Left cardiac atrium (tissue), 4 donors: ENCODE results near the gene TRIM41. TPM values are rescaled to one million over a fixed set of nuclear protein-coding genes. Genes with fewer than 3 reads are reported as not detected.

ENCODE experiments used
- ATAC-seq, 2 donors: fragments of 200-7000 bp; cut with Tn5 transposase; one replicate each; pipeline ENCODE4 v1.9.1; 2020; ENCODE audit warnings: mild to moderate bottlenecking in 2 of 2, moderate library complexity in 2 of 2
- DNase-seq: peaks from one replicate; pipeline ENCODE4 v3.0.0-alpha.2; 2020
- intact Hi-C, 2 donors: fragments of 100-400 bp; cut with DNase I; formaldehyde crosslinking; loops; one replicate each; pipeline versions ENCODE4 v1.14.1 to v1.15.1; 2022 to 2023
- total RNA-seq, 2 donors: library from RNA; stranded (reverse); fragmentation: NEBNext Ultra II Directional; extraction: Animal tissue kit (Norgen Biotek cat#: 25700); gene quantifications; one replicate each; pipeline ENCODE4 v1.2.1, GENCODE V29; 2021
- donor health status: DM: no; HTN: yes; CAD: no.
- donor health status: DM: no; HTN: yes; CAD: no; lungs with severe emphysema.
- donor health status: DM: yes; HTN: yes; CAD: no.
- donor health status: Dilated cardiomyopathy.

TRIM41 gene
- total RNA-seq, 2 donors from 2014 or later: 17.1 to 19.1 TPM

- intact Hi-C loops: no loop called here
- ATAC-seq (no peak), DNase-seq (no peak)
Measured at GRCh38 chr5:181221105-181221791, 1.8 kb upstream of the TRIM41 start.

GRCh38 chr5:181221792-181222629 lies 1.1 kb upstream of the TRIM41 start:
- ATAC-seq: peak; percentile 62 to 67
- DNase-seq: peak; percentile 90
- intact Hi-C loops: loop anchor here (1.0 to 2.0 kb wide), 3 partner anchors 23 to 31 kb away; no protein-coding TSS in a partner anchor

GRCh38 chr5:181222630-181223057 lies 437 bp upstream of the TRIM41 start:
- peak; percentile 5 to 9 for ATAC-seq
- no peak for DNase-seq
- intact Hi-C loops: loop anchor here (1.0 to 2.0 kb wide), 3 partner anchors 22 to 32 kb away; no protein-coding TSS in a partner anchor

GRCh38 chr5:181223729-181224389 lies 778 bp downstream of the TRIM41 start:
- ATAC-seq: peak; percentile 2 to 4

GRCh38 chr5:181224390-181225229 lies 1.5 kb downstream of the TRIM41 start:
- ATAC-seq (no peak), DNase-seq (no peak)
- intact Hi-C loops: no loop called here

More at GRCh38 chr5:181223729-181224389, 778 bp downstream of the TRIM41 start:
- DNase-seq: peak; percentile 76
- intact Hi-C loops: loop anchor here (2.0 kb wide), 2 partner anchors 21 to 33 kb away; no protein-coding TSS in a partner anchor

- ATAC-seq: no peak
- intact Hi-C loops: no loop called here
Measured at GRCh38 chr5:181229996-181230395, 6.9 kb downstream of the TRIM41 start.

GRCh38 chr5:181230551-181230950 lies 7.5 kb downstream of the TRIM41 start:
- no peak for ATAC-seq
- intact Hi-C loops: no loop called here

More at GRCh38 chr5:181229996-181230395, 6.9 kb downstream of the TRIM41 start:
- DNase-seq: no peak

GRCh38 chr5:181231432-181231831 lies 8.4 kb downstream of the TRIM41 start:
- intact Hi-C loops: no loop called here
- DNase-seq (no peak), ATAC-seq (no peak)

More at GRCh38 chr5:181230551-181230950, 7.5 kb downstream of the TRIM41 start:
- no peak for DNase-seq

- ATAC-seq (peak in 1 of 2 donors; percentile 33), DNase-seq (no peak)
- intact Hi-C loops: no loop called here
Measured at GRCh38 chr5:181232593-181232992, 9.5 kb downstream of the TRIM41 start.

- ATAC-seq: no peak
- DNase-seq: no peak
- intact Hi-C loops: no loop called here
Measured at GRCh38 chr5:181233088-181233800, 10.2 kb downstream of the TRIM41 start.

GRCh38 chr5:181233801-181234454 lies 10.8 kb downstream of the TRIM41 start:
- peak in 1 of 2 donors; percentile 7 for ATAC-seq
- no peak for DNase-seq
- intact Hi-C loops: no loop called here

GRCh38 chr5:181234455-181235306 lies 11.6 kb downstream of the TRIM41 start:
- no peak for DNase-seq
- peak; percentile 7 to 12 for ATAC-seq
- intact Hi-C loops: no loop called here

GRCh38 chr5:181235323-181235688 lies 12.2 kb downstream of the TRIM41 start:
- no peak for ATAC-seq
- DNase-seq: no peak
- intact Hi-C loops: no loop called here

GRCh38 chr5:181235689-181236366 lies 12.7 kb downstream of the TRIM41 start:
- no peak for ATAC-seq
- intact Hi-C loops: no loop called here
- no peak for DNase-seq

- intact Hi-C loops: no loop called here
- DNase-seq (no peak), ATAC-seq (no peak)
Measured at GRCh38 chr5:181236471-181236870, 13.4 kb downstream of the TRIM41 start.
